ENCODE data around the gene GRIK3.
A peak's percentile ranks its signal among the peaks of the same experiment; 100 is the strongest.

Gene GRIK3

GRCh38 chr1:36851595-36851994, 182.7 kb downstream of the GRIK3 start:
- DNase-seq, result no peak

- DNase-seq, result no peak
These were observed 183.2 kb downstream of the GRIK3 start for GRCh38 chr1:36851087-36851486.

- DNase-seq, result no peak
These were observed 184.4 kb downstream of the GRIK3 start for GRCh38 chr1:36849956-36850355.

GRCh38 chr1:36847761-36848160, 186.6 kb downstream of the GRIK3 start:
- no peak for DNase-seq

GRCh38 chr1:36847186-36847585, 187.1 kb downstream of the GRIK3 start:
- DNase-seq, result no peak

GRCh38 chr1:36846357-36846756, 188.0 kb downstream of the GRIK3 start:
- no peak for DNase-seq

- DNase-seq, result no peak
These were observed 188.5 kb downstream of the GRIK3 start for GRCh38 chr1:36845802-36846201.

GRCh38 chr1:36844917-36845316, 189.4 kb downstream of the GRIK3 start:
- DNase-seq, result no peak

GRCh38 chr1:36843906-36844610, 190.3 kb downstream of the GRIK3 start:
- DNase-seq, result no peak

GRCh38 chr1:36843027-36843426, 191.3 kb downstream of the GRIK3 start:
- DNase-seq, result no peak

- no peak for DNase-seq
These were observed 191.9 kb downstream of the GRIK3 start for GRCh38 chr1:36842448-36842847.

GRCh38 chr1:36839485-36839884, 194.8 kb downstream of the GRIK3 start:
- DNase-seq, result no peak

- no peak for DNase-seq
These were observed 195.4 kb downstream of the GRIK3 start for GRCh38 chr1:36838888-36839287.

GRCh38 chr1:36836916-36837315, 197.4 kb downstream of the GRIK3 start:
- no peak for DNase-seq

- DNase-seq, result no peak
These were observed 198.0 kb downstream of the GRIK3 start for GRCh38 chr1:36836196-36836883.

GRCh38 chr1:36835696-36836095, 198.6 kb downstream of the GRIK3 start:
- DNase-seq, result no peak

GRCh38 chr1:36835017-36835695, 199.2 kb downstream of the GRIK3 start:
- DNase-seq, result peak in 2 of 14 donors; percentile 11 to 49

GRCh38 chr1:36834586-36834985, 199.7 kb downstream of the GRIK3 start:
- DNase-seq, result no peak

- DNase-seq, result no peak
These were observed 203.0 kb downstream of the GRIK3 start for GRCh38 chr1:36831186-36831810.

- no peak for DNase-seq
These were observed 204.4 kb downstream of the GRIK3 start for GRCh38 chr1:36829961-36830360.

GRCh38 chr1:36829066-36829465, 205.2 kb downstream of the GRIK3 start:
- DNase-seq, result no peak

- DNase-seq, result no peak
These were observed 209.1 kb downstream of the GRIK3 start for GRCh38 chr1:36825226-36825625.

GRCh38 chr1:36824390-36824861, 209.9 kb downstream of the GRIK3 start:
- peak in 4 of 14 donors; percentile 4 to 42 (median 18) for DNase-seq

All from C1 segment of cervical spinal cord (tissue), 14 donors.